ENCODE results near the gene CCRL2.

GRCh38 chr3:46417841-46418611, 11.0 kb downstream of the CCRL2 start:
- TF ChIP-seq ATF3 (IDR thresholded peaks at IDR 0.05; ENCODE audit: insufficient read depth, low read depth, low read length) = no peak
- TF ChIP-seq CTCF (IDR thresholded peaks at IDR 0.05; ENCODE audit: control extremely low read depth in 1 of 3, insufficient read depth in 1 of 3, low read depth in 1 of 3, low read length in 3 of 3) = no peak

All from H1 (cell line).